HepG2 (cell line): ENCODE data around the gene PDE3A. TPM values are rescaled to one million over a fixed set of nuclear protein-coding genes. Genes with fewer than 3 reads are reported as not detected.
A peak's percentile ranks its signal among the peaks of the same experiment; 100 is the strongest.

Experiments
- ATAC-seq: fragments of 200-7000 bp; cut with Tn5 transposase; 3 replicates; pipeline ENCODE4 v1.9.1; 2020; ENCODE audit warnings: mild to moderate bottlenecking, moderate library complexity
- BruUV-seq: library from RNA; stranded (reverse); fragments of 400-500 nt; replicated peaks from 2 replicates; lab custom pipeline; 2021; lab: Mats Ljungman, UMichigan
- CTCF ChIA-PET: fragments of 300-600 bp; formaldehyde crosslinking; extraction: SDS; loops from one replicate; lab custom pipeline; 2021; ENCODE audit warnings: low total read pairs, inconsistent platforms, low intra/inter-chr PET ratio; lab: Yijun Ruan, JAX
- POLR2A ChIA-PET: fragments of 350-600 bp; sonication (Branson Sonifier 250); formaldehyde crosslinking; loops from one replicate; lab custom pipeline; 2020; ENCODE audit warnings: antibody characterized with exemption, inconsistent platforms; lab: Yijun Ruan, JAX
- DNase-seq: peaks from one replicate; pipeline ENCODE4 v3.0.0-alpha.2; 2015; ENCODE audit warnings: low spot score
- FAIRE-seq: peaks from 3 replicates; lab custom pipeline; 2011; peaks lifted over from hg19 to GRCh38; lab: Jason Lieb, UNC
- H2AFZ ChIP-seq: one replicate; pipeline ENCODE4 v1.6.1; 2011; ENCODE audit warnings: low read length, inconsistent platforms
- H3K27ac ChIP-seq: fragments of 300-600 bp; 3 replicates; pipeline ENCODE4 v1.8.0; 2011; ENCODE audit warnings: mixed run types, mild to moderate bottlenecking, mixed read lengths, low read length, inconsistent platforms; ENCODE audit not compliant: insufficient read depth; ENCODE audit errors: extremely low read length
- H3K27me3 ChIP-seq, 2 experiments: fragments of 200-600 bp in 1 of 2; 2 replicates in 1 of 2; 3 replicates in 1 of 2; pipeline versions ENCODE4 v1.6.0 to v1.8.0; 2011; ENCODE audit warnings: low read length in 2 of 2, mild to moderate bottlenecking in 2 of 2, moderate library complexity in 2 of 2, inconsistent platforms in 1 of 2; ENCODE audit not compliant: insufficient read depth in 2 of 2, control insufficient read depth in 1 of 2
- H3K36me3 ChIP-seq, 2 experiments: fragments of 200-600 bp in 1 of 2; replicated peaks in 1 of 2; 2 replicates in 1 of 2; 3 replicates in 1 of 2; pipeline versions ENCODE4 v1.5.1 to v1.8.0; 2011; ENCODE audit warnings: low read length in 2 of 2, inconsistent platforms in 1 of 2; ENCODE audit not compliant: insufficient read depth in 2 of 2, control insufficient read depth in 1 of 2
- H3K4me1 ChIP-seq: 2 replicates; pipeline ENCODE4 v1.5.1; 2012; ENCODE audit warnings: low read length, inconsistent platforms; ENCODE audit not compliant: insufficient read depth
- H3K4me2 ChIP-seq: 2 replicates; pipeline ENCODE4 v1.6.0; 2011; ENCODE audit warnings: low read depth, low read length, inconsistent platforms
- H3K4me3 ChIP-seq, 3 experiments: fragments of 200-600 bp in 1 of 3; sonication (generic), shearing (Covaris generic) in 1 of 3; replicated peaks in 1 of 3; 2 replicates each; pipeline ENCODE4 v1.5.1; 2011 to 2016; ENCODE audit warnings: low read length in 3 of 3, inconsistent platforms in 2 of 3, low read depth in 2 of 3, mild to moderate bottlenecking in 2 of 3, control low read depth in 1 of 3, mixed read lengths in 1 of 3; ENCODE audit not compliant: insufficient read depth in 1 of 3
- H3K79me2 ChIP-seq: one replicate; pipeline ENCODE4 v1.6.1; 2011; ENCODE audit warnings: low read length, inconsistent platforms; ENCODE audit not compliant: insufficient read depth
- H3K9ac ChIP-seq: 2 replicates; pipeline ENCODE4 v1.6.0; 2011; ENCODE audit warnings: mild to moderate bottlenecking, low read depth, low read length, inconsistent platforms; ENCODE audit not compliant: insufficient read depth
- H3K9me3 ChIP-seq: 2 replicates; pipeline ENCODE4 v1.5.1; 2012; ENCODE audit warnings: mild to moderate bottlenecking, low read length
- H4K20me1 ChIP-seq: 2 replicates; pipeline ENCODE4 v1.6.0; 2011; ENCODE audit warnings: inconsistent platforms, mild to moderate bottlenecking, low read length, moderate library complexity; ENCODE audit not compliant: insufficient read depth
- ETV6 ChIP-seq: sonication (generic); formaldehyde crosslinking; conservative IDR thresholded peaks from 2 replicates; pipeline ENCODE4 v1.4.0; 2020; ENCODE audit warnings: missing genetic modification reagents
- FLYWCH1 ChIP-seq: sonication (generic); formaldehyde crosslinking; IDR thresholded peaks from 2 replicates; pipeline ENCODE4 v1.8.1; 2023; ENCODE audit warnings: mild to moderate bottlenecking, missing genetic modification reagents
- HOXA7 ChIP-seq: sonication (generic); formaldehyde crosslinking; IDR thresholded peaks from 2 replicates; pipeline ENCODE4 v1.8.1; 2022; ENCODE audit warnings: mild to moderate bottlenecking, missing genetic modification reagents, moderate library complexity
- MAFF ChIP-seq: IDR thresholded peaks from 2 replicates; pipeline ENCODE4 v1.6.1; 2011; ENCODE audit warnings: low read depth, low read length, improper control_type of control experiment
- MXI1 ChIP-seq: IDR thresholded peaks from 3 replicates; pipeline ENCODE4 v1.6.1; 2012; ENCODE audit warnings: low read depth, low read length, inconsistent platforms, borderline replicate concordance
- TBL1XR1 ChIP-seq: fragments of 150-350 bp; IDR thresholded peaks from 2 replicates; pipeline ENCODE4 v1.6.1; 2014; ENCODE audit warnings: borderline replicate concordance, low read length; ENCODE audit not compliant: partially characterized antibody
- ZBTB8A ChIP-seq: sonication (generic); formaldehyde crosslinking; IDR thresholded peaks from 2 replicates; pipeline ENCODE4 v1.4.0; 2020; ENCODE audit warnings: mild to moderate bottlenecking, low read depth, missing genetic modification reagents, borderline replicate concordance
- ZNF350 ChIP-seq: sonication (generic); formaldehyde crosslinking; IDR thresholded peaks from 2 replicates; pipeline ENCODE4 v1.4.0; 2020; ENCODE audit warnings: mild to moderate bottlenecking, low read depth, missing genetic modification reagents, borderline replicate concordance
- ZNF75D ChIP-seq: sonication (generic); formaldehyde crosslinking; IDR thresholded peaks from 2 replicates; pipeline ENCODE4 v1.8.1; 2023; ENCODE audit warnings: missing genetic modification reagents, mild to moderate bottlenecking, borderline replicate concordance
- WGBS: methylation state at CpG from one replicate; pipeline ENCODE4 v1.1.6; 2017; ENCODE audit warnings: low lambda C conversion rate; 5-methylcytosine and 5-hydroxymethylcytosine counted together
- in situ Hi-C: cut with HindIII; loops from 2 replicates; pipeline ENCODE4 v1.10.0; 2017; ENCODE audit warnings: low pct_unique_long_range_greater_than_20kb; ENCODE audit not compliant: extremely low pct_ligation_motif_present
- intact Hi-C: fragments of 100-400 bp; cut with micrococcal nuclease; formaldehyde crosslinking; loops from one replicate; pipeline ENCODE4 v1.10.0; 2022; ENCODE audit not compliant: unreplicated experiment
- polyA plus RNA-seq, 8 experiments: library from polyadenylated mRNA; depleted of rRNA in 3 of 8; stranded (reverse) in 7 of 8; unstranded in 1 of 8; fragments of >200 nt; fragmentation: Illumina TruSeq in 4 of 8; extraction: Trizol in 4 of 8; gene quantifications; 2 replicates each; pipeline versions ENCODE4 v1.2.1 to v1.2.3, GENCODE V29; 2011 to 2016; ENCODE audit warnings: low read depth in 4 of 8, missing spikeins in 1 of 8, mixed read lengths in 1 of 8; ENCODE audit not compliant: insufficient read depth in 1 of 8
- total RNA-seq, 5 experiments: library from RNA; depleted of rRNA; stranded (reverse); fragments of >200 nt; fragmentation: Illumina TruSeq; extraction: Trizol; gene quantifications; 2 replicates each; pipeline ENCODE4 v1.2.3, GENCODE V29; 2016; ENCODE audit warnings: low read depth in 1 of 5
- TF ChIP-seq, protein P1 (sequence below): sonication (generic); formaldehyde crosslinking; IDR thresholded peaks from 2 replicates; pipeline ENCODE4 v1.4.0; 2020; ENCODE audit warnings: missing genetic modification reagents, borderline replicate concordance
- TF ChIP-seq, protein P2 (sequence below): sonication (generic); formaldehyde crosslinking; IDR thresholded peaks from 2 replicates; pipeline ENCODE4 v1.5.0; 2020; ENCODE audit warnings: mild to moderate bottlenecking, missing genetic modification reagents
- TF ChIP-seq, protein P3 (sequence below): sonication (generic); formaldehyde crosslinking; IDR thresholded peaks from 2 replicates; pipeline ENCODE4 v1.4.0; 2020; ENCODE audit warnings: mild to moderate bottlenecking, missing genetic modification reagents

Gene PDE3A
- total and polyA plus RNA-seq, 2 of the 13 experiments (the other 11 are each of a cell fraction or from before 2014, with no cell fraction given), result 0.77 to 1.5 TPM

DNA sequence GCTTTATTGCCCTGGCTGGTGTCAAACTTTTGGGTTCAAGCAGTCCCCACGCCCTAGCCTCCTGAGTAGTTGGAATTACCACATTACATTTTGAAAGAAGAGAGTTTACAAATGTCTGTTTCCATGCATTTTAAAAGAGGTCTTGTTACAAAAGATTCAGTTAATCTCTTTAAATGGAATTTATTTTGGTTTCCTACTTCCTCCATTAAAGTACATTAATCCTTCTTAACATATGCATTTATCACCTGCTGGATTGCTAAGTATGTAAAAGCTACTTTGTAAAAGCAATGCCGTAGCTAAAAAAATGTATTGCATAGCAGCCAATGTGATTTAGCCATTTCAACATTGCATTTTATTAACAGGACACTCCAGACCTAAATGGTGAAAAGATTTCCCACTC, 80.4 kb downstream of the PDE3A start (continued):
- TF ChIP-seq, protein P1, sequence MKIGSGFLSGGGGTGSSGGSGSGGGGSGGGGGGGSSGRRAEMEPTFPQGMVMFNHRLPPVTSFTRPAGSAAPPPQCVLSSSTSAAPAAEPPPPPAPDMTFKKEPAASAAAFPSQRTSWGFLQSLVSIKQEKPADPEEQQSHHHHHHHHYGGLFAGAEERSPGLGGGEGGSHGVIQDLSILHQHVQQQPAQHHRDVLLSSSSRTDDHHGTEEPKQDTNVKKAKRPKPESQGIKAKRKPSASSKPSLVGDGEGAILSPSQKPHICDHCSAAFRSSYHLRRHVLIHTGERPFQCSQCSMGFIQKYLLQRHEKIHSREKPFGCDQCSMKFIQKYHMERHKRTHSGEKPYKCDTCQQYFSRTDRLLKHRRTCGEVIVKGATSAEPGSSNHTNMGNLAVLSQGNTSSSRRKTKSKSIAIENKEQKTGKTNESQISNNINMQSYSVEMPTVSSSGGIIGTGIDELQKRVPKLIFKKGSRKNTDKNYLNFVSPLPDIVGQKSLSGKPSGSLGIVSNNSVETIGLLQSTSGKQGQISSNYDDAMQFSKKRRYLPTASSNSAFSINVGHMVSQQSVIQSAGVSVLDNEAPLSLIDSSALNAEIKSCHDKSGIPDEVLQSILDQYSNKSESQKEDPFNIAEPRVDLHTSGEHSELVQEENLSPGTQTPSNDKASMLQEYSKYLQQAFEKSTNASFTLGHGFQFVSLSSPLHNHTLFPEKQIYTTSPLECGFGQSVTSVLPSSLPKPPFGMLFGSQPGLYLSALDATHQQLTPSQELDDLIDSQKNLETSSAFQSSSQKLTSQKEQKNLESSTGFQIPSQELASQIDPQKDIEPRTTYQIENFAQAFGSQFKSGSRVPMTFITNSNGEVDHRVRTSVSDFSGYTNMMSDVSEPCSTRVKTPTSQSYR (CRISPR knock-in tag), result no peak

DNA sequence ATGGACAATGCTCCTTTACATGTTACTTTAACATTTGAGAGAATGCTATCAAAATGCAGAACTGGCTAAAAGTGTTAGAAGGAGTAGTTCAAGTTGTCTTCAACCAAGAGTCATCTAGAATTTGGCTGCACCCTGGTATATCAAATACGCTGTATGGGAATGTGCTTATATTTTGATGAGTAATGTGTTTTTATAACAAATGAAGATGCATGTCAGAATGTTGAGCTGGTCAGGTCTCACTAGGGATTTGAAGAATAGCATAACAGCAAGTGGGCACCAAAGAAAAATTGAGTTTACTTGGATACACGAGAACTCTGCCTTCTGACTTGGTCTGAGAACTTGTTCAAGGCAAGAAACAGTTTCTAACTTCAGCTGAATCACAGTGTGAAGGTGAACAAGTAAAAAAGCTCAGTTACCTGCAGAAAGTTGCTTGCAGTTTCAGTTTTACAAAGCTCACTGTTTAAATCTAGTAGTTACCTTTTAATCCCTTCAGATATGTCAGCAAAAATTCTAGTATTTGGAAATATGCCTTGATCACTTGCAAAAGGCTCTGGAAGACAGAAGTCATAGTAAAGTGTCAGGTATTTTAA, 82.3 kb downstream of the PDE3A start:
- CTCF ChIA-PET, result no interaction called here
- TF ChIP-seq ZBTB8A (no peak), FLYWCH1 (CRISPR knock-in tag) (no peak), HOXA7 (no peak), TBL1XR1 (no peak), MAFF (peak; percentile 68), ETV6 (no peak), ZNF75D (CRISPR knock-in tag) (no peak), ZNF350 (CRISPR knock-in tag) (no peak), MXI1 (no peak)
- TF ChIP-seq, protein P2, sequence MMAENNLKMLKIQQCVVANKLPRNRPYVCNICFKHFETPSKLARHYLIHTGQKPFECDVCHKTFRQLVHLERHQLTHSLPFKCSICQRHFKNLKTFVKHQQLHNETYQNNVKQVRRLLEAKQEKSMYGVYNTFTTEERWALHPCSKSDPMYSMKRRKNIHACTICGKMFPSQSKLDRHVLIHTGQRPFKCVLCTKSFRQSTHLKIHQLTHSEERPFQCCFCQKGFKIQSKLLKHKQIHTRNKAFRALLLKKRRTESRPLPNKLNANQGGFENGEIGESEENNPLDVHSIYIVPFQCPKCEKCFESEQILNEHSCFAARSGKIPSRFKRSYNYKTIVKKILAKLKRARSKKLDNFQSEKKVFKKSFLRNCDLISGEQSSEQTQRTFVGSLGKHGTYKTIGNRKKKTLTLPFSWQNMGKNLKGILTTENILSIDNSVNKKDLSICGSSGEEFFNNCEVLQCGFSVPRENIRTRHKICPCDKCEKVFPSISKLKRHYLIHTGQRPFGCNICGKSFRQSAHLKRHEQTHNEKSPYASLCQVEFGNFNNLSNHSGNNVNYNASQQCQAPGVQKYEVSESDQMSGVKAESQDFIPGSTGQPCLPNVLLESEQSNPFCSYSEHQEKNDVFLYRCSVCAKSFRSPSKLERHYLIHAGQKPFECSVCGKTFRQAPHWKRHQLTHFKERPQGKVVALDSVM, result no peak
- TF ChIP-seq, protein P3, sequence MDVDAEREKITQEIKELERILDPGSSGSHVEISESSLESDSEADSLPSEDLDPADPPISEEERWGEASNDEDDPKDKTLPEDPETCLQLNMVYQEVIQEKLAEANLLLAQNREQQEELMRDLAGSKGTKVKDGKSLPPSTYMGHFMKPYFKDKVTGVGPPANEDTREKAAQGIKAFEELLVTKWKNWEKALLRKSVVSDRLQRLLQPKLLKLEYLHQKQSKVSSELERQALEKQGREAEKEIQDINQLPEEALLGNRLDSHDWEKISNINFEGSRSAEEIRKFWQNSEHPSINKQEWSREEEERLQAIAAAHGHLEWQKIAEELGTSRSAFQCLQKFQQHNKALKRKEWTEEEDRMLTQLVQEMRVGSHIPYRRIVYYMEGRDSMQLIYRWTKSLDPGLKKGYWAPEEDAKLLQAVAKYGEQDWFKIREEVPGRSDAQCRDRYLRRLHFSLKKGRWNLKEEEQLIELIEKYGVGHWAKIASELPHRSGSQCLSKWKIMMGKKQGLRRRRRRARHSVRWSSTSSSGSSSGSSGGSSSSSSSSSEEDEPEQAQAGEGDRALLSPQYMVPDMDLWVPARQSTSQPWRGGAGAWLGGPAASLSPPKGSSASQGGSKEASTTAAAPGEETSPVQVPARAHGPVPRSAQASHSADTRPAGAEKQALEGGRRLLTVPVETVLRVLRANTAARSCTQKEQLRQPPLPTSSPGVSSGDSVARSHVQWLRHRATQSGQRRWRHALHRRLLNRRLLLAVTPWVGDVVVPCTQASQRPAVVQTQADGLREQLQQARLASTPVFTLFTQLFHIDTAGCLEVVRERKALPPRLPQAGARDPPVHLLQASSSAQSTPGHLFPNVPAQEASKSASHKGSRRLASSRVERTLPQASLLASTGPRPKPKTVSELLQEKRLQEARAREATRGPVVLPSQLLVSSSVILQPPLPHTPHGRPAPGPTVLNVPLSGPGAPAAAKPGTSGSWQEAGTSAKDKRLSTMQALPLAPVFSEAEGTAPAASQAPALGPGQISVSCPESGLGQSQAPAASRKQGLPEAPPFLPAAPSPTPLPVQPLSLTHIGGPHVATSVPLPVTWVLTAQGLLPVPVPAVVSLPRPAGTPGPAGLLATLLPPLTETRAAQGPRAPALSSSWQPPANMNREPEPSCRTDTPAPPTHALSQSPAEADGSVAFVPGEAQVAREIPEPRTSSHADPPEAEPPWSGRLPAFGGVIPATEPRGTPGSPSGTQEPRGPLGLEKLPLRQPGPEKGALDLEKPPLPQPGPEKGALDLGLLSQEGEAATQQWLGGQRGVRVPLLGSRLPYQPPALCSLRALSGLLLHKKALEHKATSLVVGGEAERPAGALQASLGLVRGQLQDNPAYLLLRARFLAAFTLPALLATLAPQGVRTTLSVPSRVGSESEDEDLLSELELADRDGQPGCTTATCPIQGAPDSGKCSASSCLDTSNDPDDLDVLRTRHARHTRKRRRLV (CRISPR knock-in tag), result no peak

More for the DNA sequence above, 82.3 kb downstream of the PDE3A start:
- whole genome bisulfite sequencing, result 40% methylated on average over 2 of the region's 2 CpGs
- H3K79me2 ChIP-seq, result no peaks in the 10 kb centered on the region
- in situ Hi-C loops (loop anchor here (25.0 kb wide), 1 partner anchor 362 kb away; the partner anchor contains the start of gene SLCO1B3), intact Hi-C loops (no loop called here)
- H3K27me3 ChIP-seq, result no peaks in the 10 kb centered on the region
- H3K4me2 ChIP-seq, result no peak overlapping the region
- POLR2A ChIA-PET, result interaction anchor here (0.6 kb wide), 1 partner anchor 345 kb away, joined by 4 read pairs; no protein-coding TSS in a partner anchor
- H3K9me3 ChIP-seq, result no peaks in the 10 kb centered on the region
- no peak overlapping the region for H3K9ac ChIP-seq
- no peak overlapping the region for H3K4me3 ChIP-seq
- no peak overlapping the region for H2AFZ ChIP-seq
- no TSS peak for BruUV-seq
- H3K36me3 ChIP-seq, result no peaks in the 10 kb centered on the region
- H4K20me1 ChIP-seq, result no peaks in the 10 kb centered on the region
- ATAC-seq (no peak), FAIRE-seq (no peak), DNase-seq (no peak)
- no peak overlapping the region for H3K27ac ChIP-seq
- H3K4me1 ChIP-seq, result no peaks in the 10 kb centered on the region
